Measurements from ENCODE around the gene SLN.

GRCh38 chr11:107731941-107732688 lies 20.3 kb upstream of the SLN start:
- TF ChIP-seq CTCF (IDR thresholded peaks at IDR 0.05; ENCODE audit: low read length) (no peak), EZH2phosphoT487 (IDR thresholded peaks at IDR 0.05; ENCODE audit: low read length) (no peak)

Measured in MM.1S (cell line).